Neural progenitor cell (in vitro differentiated cells): ENCODE data around the gene ACBD6. TPM values are rescaled to one million over a fixed set of nuclear protein-coding genes. Genes with fewer than 3 reads are reported as not detected.

Experiments used
- DNase-seq: peaks from one replicate; pipeline ENCODE4 v3.0.0-alpha.2; 2016; ENCODE audit warnings: low spot score
- H2AFZ ChIP-seq: fragments of 200-600 bp; sonication (generic); replicated peaks from 2 replicates; pipeline ENCODE4 v1.6.1; 2016; ENCODE audit warnings: antibody characterized with exemption
- H3F3A ChIP-seq: fragments of 200-600 bp; sonication (generic); 2 replicates; pipeline ENCODE4 v1.6.1; 2016; ENCODE audit warnings: antibody characterized with exemption, low read depth
- H3K27ac ChIP-seq: fragments of 200-600 bp; sonication (generic); 2 replicates; pipeline ENCODE4 v1.5.1; 2016; ENCODE audit warnings: mild to moderate bottlenecking
- H3K27me3 ChIP-seq: fragments of 200-600 bp; sonication (generic); 2 replicates; pipeline ENCODE4 v1.6.1; 2016; ENCODE audit warnings: mild to moderate bottlenecking, moderate library complexity
- H3K36me3 ChIP-seq: fragments of 200-600 bp; sonication (generic); 2 replicates; pipeline ENCODE4 v1.5.1; 2016
- H3K4me1 ChIP-seq: fragments of 200-600 bp; sonication (generic); 2 replicates; pipeline ENCODE4 v1.6.1; 2016; ENCODE audit warnings: mixed run types
- H3K4me2 ChIP-seq: fragments of 200-600 bp; sonication (generic); 2 replicates; pipeline ENCODE4 v1.6.1; 2016
- H3K4me3 ChIP-seq: fragments of 200-600 bp; sonication (generic); 2 replicates; pipeline ENCODE4 v1.5.1; 2016
- H3K79me2 ChIP-seq: fragments of 200-600 bp; sonication (generic); 2 replicates; pipeline ENCODE4 v1.6.1; 2016; ENCODE audit warnings: low read depth
- H3K9ac ChIP-seq: fragments of 200-600 bp; sonication (generic); 2 replicates; pipeline ENCODE4 v1.6.1; 2016
- H3K9me3 ChIP-seq: fragments of 200-600 bp; sonication (generic); 2 replicates; pipeline ENCODE4 v1.5.1; 2016; ENCODE audit warnings: low read depth
- H4K20me1 ChIP-seq: fragments of 200-600 bp; sonication (generic); 2 replicates; pipeline ENCODE4 v1.6.1; 2016; ENCODE audit warnings: low read depth
- H3K27ac Mint-ChIP-seq: 3 replicates; pipeline ENCODE4 v1.8.0; 2021; ENCODE audit warnings: mixed read lengths
- H3K27me3 Mint-ChIP-seq: 2 replicates; pipeline ENCODE4 v1.8.0; 2022; ENCODE audit warnings: low read depth, mild to moderate bottlenecking, inconsistent platforms, moderate library complexity, mixed read lengths; ENCODE audit not compliant: insufficient read depth
- H3K36me3 Mint-ChIP-seq: 3 replicates; pipeline ENCODE4 v1.8.0; 2021; ENCODE audit warnings: mixed read lengths
- H3K4me1 Mint-ChIP-seq: 3 replicates; pipeline ENCODE4 v1.8.0; 2021; ENCODE audit warnings: mixed read lengths
- H3K4me3 Mint-ChIP-seq: 3 replicates; pipeline ENCODE4 v1.8.0; 2021; ENCODE audit warnings: mild to moderate bottlenecking, moderate library complexity, mixed read lengths
- H3K9me3 Mint-ChIP-seq: 3 replicates; pipeline ENCODE4 v1.8.0; 2020; ENCODE audit warnings: mixed read lengths
- CTCF ChIP-seq: fragments of 200-600 bp; sonication (generic); IDR thresholded peaks from 2 replicates; pipeline ENCODE4 v1.5.1; 2017; ENCODE audit warnings: antibody characterized with exemption, mild to moderate bottlenecking
- EZH2 ChIP-seq: fragments of 200-600 bp; sonication (generic); IDR thresholded peaks from 2 replicates; pipeline ENCODE4 v1.6.1; 2017; ENCODE audit warnings: antibody characterized with exemption, mild to moderate bottlenecking, moderate library complexity
- EZH2phosphoT487 ChIP-seq: fragments of 200-600 bp; sonication (generic); IDR thresholded peaks from 2 replicates; pipeline ENCODE4 v1.6.1; 2017; ENCODE audit warnings: antibody characterized with exemption
- total RNA-seq: library from RNA; depleted of rRNA; stranded (reverse); fragments of >200 nt; gene quantifications from 2 replicates; pipeline ENCODE4 v1.2.3, GENCODE V29; 2015; ENCODE audit warnings: low replicate concordance

Gene ACBD6
- total RNA-seq, 1 donor from 2014 or later, result 36.8 TPM

GRCh38 chr1:180522213-180522515, 19.8 kb upstream of the ACBD6 start:
- Histone ChIP-seq H3K4me1 (no peaks in the 10 kb centered on the region), H3F3A (no peaks in the 10 kb centered on the region), H3K27me3 (no peaks in the 10 kb centered on the region), H3K27ac (no peak overlapping the region), H3K36me3 (no peaks in the 10 kb centered on the region), H3K9me3 (no peaks in the 10 kb centered on the region), H3K4me3 (no peak overlapping the region), H4K20me1 (no peaks in the 10 kb centered on the region), H3K9ac (no peak overlapping the region), H3K4me2 (no peak overlapping the region), H2AFZ (no peak overlapping the region), H3K79me2 (no peaks in the 10 kb centered on the region)
- Mint-ChIP-seq H3K4me3 (no peak overlapping the region), H3K4me1 (peaks cover 8% of the 10 kb centered on the region), H3K27me3 (peaks cover 3% of the 10 kb centered on the region), H3K27ac (no peak overlapping the region), H3K9me3 (no peaks in the 10 kb centered on the region), H3K36me3 (peaks cover 2% of the 10 kb centered on the region)
- DNase-seq, result no peak
- no peak for TF ChIP-seq EZH2phosphoT487
- no peak for TF ChIP-seq EZH2
- TF ChIP-seq CTCF, result no peak

- no peaks in the 10 kb centered on the region for H3K36me3 ChIP-seq
- no peak overlapping the region for H3K27ac ChIP-seq
- H3K4me3 ChIP-seq, result no peak overlapping the region
- H3K9me3 Mint-ChIP-seq, result no peaks in the 10 kb centered on the region
- H3K27ac Mint-ChIP-seq, result no peak overlapping the region
- TF ChIP-seq EZH2 (no peak), EZH2phosphoT487 (no peak), CTCF (no peak)
- H2AFZ ChIP-seq, result no peak overlapping the region
- H3K79me2 ChIP-seq, result no peaks in the 10 kb centered on the region
- H4K20me1 ChIP-seq, result no peaks in the 10 kb centered on the region
- peaks cover 5% of the 10 kb centered on the region for H3K4me1 Mint-ChIP-seq
- no peak overlapping the region for H3K9ac ChIP-seq
- H3K27me3 Mint-ChIP-seq, result peaks cover 3% of the 10 kb centered on the region
- H3K4me2 ChIP-seq, result no peak overlapping the region
- no peak overlapping the region for H3K4me3 Mint-ChIP-seq
- H3F3A ChIP-seq, result no peaks in the 10 kb centered on the region
- H3K9me3 ChIP-seq, result no peaks in the 10 kb centered on the region
- peaks cover 2% of the 10 kb centered on the region for H3K36me3 Mint-ChIP-seq
- DNase-seq, result no peak
- no peaks in the 10 kb centered on the region for H3K27me3 ChIP-seq
- peaks cover under 1% of the 10 kb centered on the region for H3K4me1 ChIP-seq
Measured at GRCh38 chr1:180521474-180522212, 19.3 kb upstream of the ACBD6 start.

- Mint-ChIP-seq H3K9me3 (no peaks in the 10 kb centered on the region), H3K36me3 (peaks cover 2% of the 10 kb centered on the region), H3K27ac (no peak overlapping the region), H3K4me1 (peaks cover 10% of the 10 kb centered on the region), H3K4me3 (no peak overlapping the region), H3K27me3 (no peaks in the 10 kb centered on the region)
- Histone ChIP-seq H3F3A (no peaks in the 10 kb centered on the region), H3K4me2 (no peak overlapping the region), H2AFZ (peak overlapping the region; percentile 50), H3K36me3 (no peaks in the 10 kb centered on the region), H3K9ac (no peak overlapping the region), H3K4me1 (peaks cover 8% of the 10 kb centered on the region), H3K79me2 (no peaks in the 10 kb centered on the region), H4K20me1 (no peaks in the 10 kb centered on the region), H3K27me3 (no peaks in the 10 kb centered on the region), H3K9me3 (no peaks in the 10 kb centered on the region), H3K4me3 (no peak overlapping the region), H3K27ac (no peak overlapping the region)
- TF ChIP-seq EZH2phosphoT487, result no peak
- TF ChIP-seq EZH2, result no peak
- no peak for TF ChIP-seq CTCF
- no peak for DNase-seq
Measured at GRCh38 chr1:180519846-180520245, 17.5 kb upstream of the ACBD6 start.
